GM23248 (cell line): ENCODE measurements around the gene ZNF407.

Source experiments
- EZH2 ChIP-seq: fragments of 200-600 bp; sonication (generic); IDR thresholded peaks from 2 replicates; pipeline ENCODE4 v1.6.1; 2018; ENCODE audit warnings: antibody characterized with exemption, mild to moderate bottlenecking; ENCODE audit not compliant: insufficient read depth, poor library complexity, severe bottlenecking
- EZH2phosphoT487 ChIP-seq: fragments of 200-600 bp; sonication (generic); IDR thresholded peaks from 2 replicates; pipeline ENCODE4 v1.6.1; 2018; ENCODE audit warnings: antibody characterized with exemption, moderate library complexity, mild to moderate bottlenecking, low read depth; ENCODE audit not compliant: insufficient read depth

GRCh38 chr18:75066936-75067335 is 469.3 kb downstream of the ZNF407 start:
- no peak for TF ChIP-seq EZH2
- no peak for TF ChIP-seq EZH2phosphoT487
